Transverse colon (tissue), 4 donors: Measurements from ENCODE around the gene ARHGAP10.

Source experiments
- CTCF ChIP-seq, 5 experiments: fragments of 200-600 bp in 3 of 5; fragments of 450-650 bp in 2 of 5; sonication (generic) in 3 of 5; IDR thresholded peaks; 1 replicate in 2 of 5; 2 replicates in 3 of 5; pipeline ENCODE4 v1.5.1; 2016 to 2017; ENCODE audit warnings: antibody characterized with exemption in 5 of 5, inconsistent platforms in 3 of 5, mild to moderate bottlenecking in 2 of 5, moderate library complexity in 1 of 5
- POLR2A ChIP-seq: fragments of 450-650 bp; IDR thresholded peaks from one replicate; pipeline ENCODE4 v1.6.1; 2016; ENCODE audit warnings: antibody characterized with exemption, mild to moderate bottlenecking, moderate library complexity
- POLR2AphosphoS5 ChIP-seq, 3 donors: sonication (generic); formaldehyde crosslinking; IDR thresholded peaks; one replicate each; pipeline ENCODE4 v1.6.1; 2016; ENCODE audit warnings: antibody characterized with exemption in 3 of 3

GRCh38 chr4:147899512-147899911 is 167.6 kb downstream of the ARHGAP10 start:
- no peak for TF ChIP-seq CTCF (IDR thresholded peaks at IDR 0.05)
- no peak for TF ChIP-seq POLR2A
- TF ChIP-seq POLR2AphosphoS5 (IDR thresholded peaks at IDR 0.05): no peak
